Stimulated activated naive CD4-positive, alpha-beta T cell (primary cell): Measurements from ENCODE around the gene SBF2.
"Not testable (repeated sequence)": the region's sequence is repeated elsewhere in the genome, so short reads cannot be mapped to it uniquely, and the experiment has no call there.

Experiments used
- DNase-seq, 6 experiments: peaks; one replicate each; lab custom pipeline; 2025; lab: John Stamatoyannopoulos, UW

The SBF2 gene

GRCh38 chr11:10066441-10066840 lies 227.6 kb downstream of the SBF2 start:
- no peak for DNase-seq

DNA sequence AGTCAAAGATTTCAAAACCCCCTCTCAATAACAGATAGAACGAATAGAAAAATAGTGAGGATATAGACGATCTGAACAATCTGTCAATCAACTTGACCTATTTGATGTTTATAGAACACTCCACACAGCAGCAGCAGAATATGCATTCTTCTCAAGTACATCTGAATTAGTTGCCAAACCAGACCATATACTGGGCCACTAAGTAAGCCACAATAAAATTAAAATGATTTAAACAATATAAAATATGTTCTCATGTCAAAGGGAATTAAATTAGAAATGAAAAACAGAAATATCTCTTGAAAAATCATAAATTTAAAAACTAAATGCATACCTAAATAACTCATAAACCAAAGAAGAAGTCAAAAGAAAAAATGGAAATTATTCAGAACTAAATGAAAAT lies 229.2 kb downstream of the SBF2 start:
- DNase-seq: no peak

GRCh38 chr11:10058356-10058755 lies 235.7 kb downstream of the SBF2 start:
- no peak for DNase-seq

- DNase-seq: no peak
Measured at GRCh38 chr11:10051868-10052586, 242.0 kb downstream of the SBF2 start.

DNA sequence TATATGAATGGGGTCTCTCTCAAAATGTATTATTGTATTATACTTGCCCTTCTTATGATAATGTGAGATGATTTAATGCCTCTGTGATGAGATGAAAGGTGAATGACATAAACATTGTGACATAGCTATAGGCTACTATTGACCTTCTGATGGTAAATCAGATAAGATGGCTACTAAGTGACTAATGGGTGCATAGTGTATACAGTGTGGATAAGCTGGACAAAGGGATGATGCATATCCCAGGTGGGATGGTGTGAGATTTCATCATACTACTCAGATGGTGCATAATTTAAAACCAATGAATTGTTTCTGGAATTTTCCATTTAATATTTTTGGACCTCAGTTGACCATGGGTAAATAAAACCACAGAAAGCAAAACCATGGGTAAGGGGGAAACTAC lies 243.5 kb downstream of the SBF2 start:
- no peak for DNase-seq

- DNase-seq: no peak
Measured at GRCh38 chr11:10049756-10050155, 244.3 kb downstream of the SBF2 start.

- no peak for DNase-seq
Measured at GRCh38 chr11:10048350-10048749, 245.7 kb downstream of the SBF2 start.

- no peak for DNase-seq
Measured at GRCh38 chr11:10044618-10045017, 249.4 kb downstream of the SBF2 start.

- no peak for DNase-seq
Measured at GRCh38 chr11:10042699-10043098, 251.3 kb downstream of the SBF2 start.

GRCh38 chr11:10041748-10042446 lies 252.1 kb downstream of the SBF2 start:
- DNase-seq: no peak

DNA sequence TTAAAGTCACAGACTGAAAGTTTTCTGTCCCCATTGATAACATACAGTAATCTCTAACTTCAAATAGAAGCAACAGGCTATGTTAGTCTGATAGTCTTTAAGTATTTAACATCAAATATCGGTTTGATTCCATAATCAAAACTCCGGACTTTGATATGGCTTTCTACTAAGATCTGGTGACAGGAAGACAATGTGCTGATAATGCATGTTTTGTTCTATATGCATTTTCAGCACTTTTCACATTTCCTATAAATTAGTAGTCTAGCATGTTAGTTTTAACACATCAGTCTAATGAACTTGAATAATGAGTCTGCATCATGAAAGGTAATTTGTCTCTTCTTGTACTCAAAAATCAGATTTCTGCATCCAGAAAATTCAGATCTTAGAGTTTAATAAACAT lies 252.7 kb downstream of the SBF2 start:
- DNase-seq: no peak

DNA sequence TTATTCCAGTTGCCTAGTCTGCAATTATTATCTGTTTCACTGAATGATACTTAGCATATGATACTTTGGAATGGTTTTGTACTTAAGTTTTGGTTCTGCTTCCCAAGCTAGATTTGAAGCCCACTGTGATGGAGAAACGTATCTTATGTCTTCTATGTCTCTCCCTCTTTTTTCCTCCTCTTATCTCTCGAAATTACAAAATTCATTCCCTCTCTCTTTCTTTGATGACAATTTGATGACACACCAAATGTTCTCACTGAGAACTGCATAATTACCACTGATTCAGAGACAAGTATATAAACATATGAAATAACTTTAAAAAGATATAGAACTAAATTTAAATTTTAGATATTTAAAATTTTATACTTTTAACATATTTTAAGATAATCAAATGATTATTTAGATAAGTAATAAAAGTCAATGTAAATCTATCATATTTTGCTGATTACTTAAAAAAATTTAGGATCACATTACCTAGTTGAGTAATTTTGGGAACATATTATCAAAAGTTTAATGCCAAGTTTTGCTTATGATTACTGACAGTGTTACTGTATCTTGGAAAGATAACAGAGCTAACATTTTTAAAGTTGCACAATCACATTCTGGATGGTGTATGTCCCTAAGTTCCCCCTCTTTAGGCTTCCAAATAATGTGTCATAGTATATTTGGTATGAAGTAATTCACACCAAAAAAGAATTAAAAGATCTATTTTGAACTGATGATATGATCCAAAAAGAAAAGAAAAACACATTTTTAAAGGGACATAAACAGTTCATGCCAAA lies 255.3 kb downstream of the SBF2 start:
- DNase-seq: no peak

DNA sequence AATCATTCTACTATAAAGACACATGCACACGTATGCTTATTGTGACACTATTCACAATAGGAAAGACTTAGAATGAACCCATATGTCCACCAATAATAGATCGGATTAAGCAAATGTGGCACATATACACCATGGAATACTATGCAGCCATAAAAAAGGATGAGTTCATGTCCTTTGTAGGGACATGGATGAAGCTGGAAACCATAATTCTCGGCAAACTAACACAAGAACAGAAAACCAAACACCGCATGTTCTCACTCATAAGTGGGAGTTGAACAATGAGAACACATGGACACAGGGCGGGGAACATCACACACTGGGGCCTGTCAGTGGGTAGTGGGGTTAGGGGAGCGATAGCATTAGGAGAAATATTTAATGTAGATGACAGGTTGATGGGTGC lies 258.1 kb downstream of the SBF2 start:
- not testable (repeated sequence) for DNase-seq

DNA sequence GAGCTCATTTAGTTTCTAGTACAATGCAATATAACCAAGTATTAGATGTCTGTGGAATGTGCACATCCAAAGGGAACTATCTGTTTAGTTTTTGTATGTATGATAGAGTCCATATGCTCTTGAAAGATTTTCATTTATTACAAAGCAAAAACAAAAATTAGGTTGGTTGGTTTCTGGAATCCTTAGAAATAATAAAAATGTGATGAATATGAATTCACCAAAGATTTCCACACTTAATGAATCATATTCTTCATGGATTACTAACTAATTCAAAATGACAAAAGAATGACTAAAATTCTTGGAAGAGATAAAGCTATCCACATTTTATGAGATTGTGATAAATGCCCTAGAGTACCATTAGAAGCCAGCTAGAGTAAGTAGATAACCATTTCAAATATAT lies 261.1 kb downstream of the SBF2 start:
- no peak for DNase-seq

GRCh38 chr11:10030122-10030490 lies 263.9 kb downstream of the SBF2 start:
- no peak for DNase-seq

DNA sequence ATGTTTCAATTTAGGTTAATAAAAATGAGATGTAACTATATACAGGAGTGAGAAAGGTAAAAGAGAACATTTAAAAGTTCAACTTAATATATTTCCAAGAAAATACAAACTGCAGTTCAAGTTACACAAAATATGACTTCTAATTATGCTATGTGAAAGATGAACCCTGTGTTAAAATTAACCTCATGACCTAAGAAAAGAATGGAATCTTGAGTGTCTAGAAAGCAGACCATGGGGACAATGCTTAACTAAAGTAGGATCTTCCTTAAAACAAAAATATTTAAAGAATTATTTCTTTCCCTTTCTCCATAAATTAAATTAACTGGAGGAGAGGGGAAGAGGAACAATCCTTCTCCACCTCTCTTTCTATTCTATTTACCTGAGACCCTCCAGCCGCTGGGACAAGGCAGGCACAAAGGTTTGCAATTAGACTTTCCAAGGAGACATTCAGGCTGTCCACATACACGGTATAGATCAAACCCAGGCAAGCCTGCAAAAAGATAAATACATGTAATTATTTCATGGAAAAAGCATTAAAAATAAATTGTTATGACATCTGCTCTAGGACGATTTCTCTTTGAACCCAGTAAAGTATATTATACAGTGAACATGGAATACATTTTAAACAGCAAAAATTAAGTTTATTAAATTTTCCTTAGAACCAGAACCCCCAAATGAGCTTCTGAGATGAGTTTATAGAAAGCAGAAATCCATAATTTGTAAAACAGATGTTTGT lies 264.5 kb downstream of the SBF2 start:
- DNase-seq: no peak

GRCh38 chr11:10026514-10026913 lies 267.5 kb downstream of the SBF2 start:
- DNase-seq: no peak

DNA sequence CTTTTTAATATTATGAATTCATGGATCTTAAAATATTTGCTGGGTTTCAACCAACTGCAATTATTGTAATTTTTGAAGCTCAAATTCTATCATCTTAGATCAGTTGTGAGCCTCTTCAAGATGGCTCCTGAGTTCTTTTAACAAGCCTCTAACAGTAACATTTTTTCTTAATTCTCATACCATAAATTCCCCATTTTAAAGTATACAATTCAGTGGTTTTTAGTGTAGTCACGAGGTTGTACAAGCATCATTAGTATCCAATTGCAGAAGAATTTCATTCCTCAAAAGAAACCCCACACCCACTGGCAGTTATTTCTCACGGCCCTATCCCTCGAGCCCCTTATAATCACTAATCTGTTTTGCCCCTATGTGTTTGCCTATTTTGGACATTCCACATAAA lies 270.8 kb downstream of the SBF2 start:
- no peak for DNase-seq

DNA sequence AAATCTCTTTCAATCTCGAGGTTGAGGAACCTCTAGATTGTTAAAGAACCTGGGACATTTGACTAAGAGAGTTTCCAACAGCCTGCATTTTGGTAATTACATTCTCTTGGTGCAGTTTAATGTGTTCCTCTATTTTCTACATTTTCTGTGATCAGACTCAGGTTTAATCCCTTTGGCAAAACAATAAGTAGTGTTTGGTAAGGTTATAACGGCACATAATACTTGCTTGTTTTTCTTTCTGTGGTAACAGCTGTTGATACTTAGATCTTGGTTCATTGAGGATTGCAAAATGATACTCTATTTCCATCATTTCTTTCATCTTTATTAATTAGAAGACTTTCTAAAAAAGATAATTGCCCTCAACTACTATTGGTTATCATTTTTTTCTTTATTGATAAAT lies 271.3 kb downstream of the SBF2 start:
- no peak for DNase-seq

DNA sequence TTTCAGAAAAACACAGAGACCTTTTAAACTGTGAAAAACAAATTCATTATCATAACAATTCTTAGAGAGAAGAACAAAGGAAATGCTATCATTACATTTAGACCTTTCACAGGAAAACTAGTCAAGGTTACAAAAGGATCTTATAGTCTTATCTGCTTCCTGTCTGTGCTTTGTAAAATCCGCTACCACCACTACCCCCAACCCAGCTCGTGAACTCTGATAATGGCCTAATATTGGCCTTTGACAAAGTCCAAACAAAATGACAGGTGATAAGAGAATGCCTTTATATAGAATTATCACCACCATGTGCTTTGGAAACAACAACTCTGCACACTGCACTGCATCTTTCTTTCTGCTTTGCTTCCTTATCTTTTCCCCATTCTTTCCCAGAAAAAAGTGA lies 272.5 kb downstream of the SBF2 start:
- DNase-seq: no peak

GRCh38 chr11:10019906-10020682 lies 273.9 kb downstream of the SBF2 start:
- peak in 1 of 6 experiments; percentile 5 for DNase-seq

GRCh38 chr11:10017911-10018310 lies 276.1 kb downstream of the SBF2 start:
- no peak for DNase-seq
